Fibroblast of skin of right quadriceps (primary cell): ENCODE data around the gene KRT33A.

Source experiments
- DNase-seq: peaks from one replicate; pipeline ENCODE4 v3.0.0-alpha.2; 2013

Gene KRT33A

DNA sequence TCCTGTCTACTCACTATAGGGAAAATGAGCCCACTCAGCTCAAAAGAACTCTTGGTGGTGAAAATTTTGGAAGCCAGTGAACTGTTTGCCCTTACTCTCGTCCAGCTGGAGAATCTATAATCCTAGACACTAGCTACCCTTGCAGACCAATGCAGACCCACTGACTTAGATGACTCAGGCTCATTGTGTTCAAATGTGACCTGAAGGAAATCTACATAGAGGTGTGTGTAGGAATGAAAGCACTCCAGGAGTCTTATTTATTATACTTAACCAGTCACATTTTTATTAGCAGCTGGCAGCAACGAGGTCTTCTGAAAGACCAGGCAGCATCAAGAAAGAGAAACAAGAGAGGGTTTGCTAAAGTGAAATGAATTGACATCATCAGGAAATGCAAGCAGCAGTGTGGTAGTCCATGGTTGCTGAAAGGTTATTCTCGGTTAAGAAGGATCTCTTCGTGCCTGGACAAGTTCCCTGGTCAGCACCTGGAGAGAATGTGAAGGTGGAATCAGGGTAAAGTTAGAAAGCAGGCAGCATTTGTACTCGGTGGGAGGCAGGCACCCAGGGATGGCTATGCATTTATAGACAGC lies 49.3 kb downstream of the KRT33A start:
- DNase-seq, result no peak

DNA sequence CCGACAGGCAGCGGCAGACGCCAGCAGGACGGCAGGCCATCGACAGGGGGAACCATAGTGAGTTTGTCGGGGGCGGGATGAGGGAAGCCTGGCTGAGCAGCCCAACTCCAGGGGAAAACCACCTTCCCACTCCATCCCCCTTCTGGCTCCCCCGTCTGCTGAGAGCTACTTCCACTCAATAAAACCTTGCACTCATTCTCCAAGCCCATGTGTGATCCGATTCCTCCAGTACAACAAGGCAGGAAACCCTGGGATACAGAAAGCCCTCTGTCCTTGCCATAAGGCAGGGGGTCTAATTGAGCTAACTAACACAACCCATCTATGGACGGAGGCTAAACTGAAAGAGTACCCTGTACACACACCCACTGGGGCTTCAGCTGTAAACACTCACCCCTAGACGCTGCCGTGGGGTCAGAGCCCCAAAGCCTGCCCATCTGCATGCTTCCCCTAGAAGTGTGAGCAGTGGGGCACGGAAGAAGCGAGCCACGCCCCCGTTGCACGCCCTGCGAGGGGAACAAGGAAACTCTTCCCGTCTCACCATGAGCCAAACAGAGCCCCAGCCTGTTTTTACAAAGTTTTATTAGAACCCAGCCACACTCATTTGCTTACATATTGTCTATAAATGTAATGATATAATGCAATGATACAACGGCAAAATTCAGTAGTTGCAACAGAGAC lies 52.0 kb downstream of the KRT33A start:
- DNase-seq, result no peak

- DNase-seq, result no peak
Measured at GRCh38 chr17:41296846-41297245, 53.8 kb downstream of the KRT33A start.
